Measurements from ENCODE around the gene NMUR2.
A peak's percentile ranks its signal among the peaks of the same experiment; 100 is the strongest.

NMUR2 gene

DNA sequence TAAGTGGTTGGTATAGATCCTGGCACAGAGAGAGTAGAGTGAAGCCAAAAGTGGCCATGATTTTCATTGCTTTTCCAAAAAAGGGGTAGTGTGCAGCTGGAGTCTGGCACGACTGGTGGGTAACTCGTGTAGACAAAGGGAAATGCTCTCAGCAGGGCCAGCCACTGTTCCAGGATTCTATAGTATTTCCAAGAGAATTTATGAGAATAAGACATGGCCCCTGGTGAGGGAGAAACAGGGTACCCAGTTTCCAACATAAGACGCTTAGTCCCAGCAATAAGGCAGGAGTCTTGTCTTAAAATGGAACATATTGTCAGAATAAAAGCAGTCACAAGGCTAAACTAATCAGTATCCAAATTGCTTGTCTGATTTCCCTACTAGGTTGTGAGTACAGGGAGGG is 52.1 kb downstream of the NMUR2 start:
- no peaks in the 10 kb centered on the region for H3K4me1 ChIP-seq (ENCODE audit: control insufficient read depth, insufficient read depth, low read length)
- no peak overlapping the region for H3K27ac ChIP-seq (ENCODE audit: extremely low read depth, low read depth, low read length)
- no peaks in the 10 kb centered on the region for H3K9me3 ChIP-seq (ENCODE audit: control insufficient read depth, insufficient read depth, low read depth, low read length)
- CTCF ChIA-PET: no interaction called here
- TF ChIP-seq, protein P1, sequence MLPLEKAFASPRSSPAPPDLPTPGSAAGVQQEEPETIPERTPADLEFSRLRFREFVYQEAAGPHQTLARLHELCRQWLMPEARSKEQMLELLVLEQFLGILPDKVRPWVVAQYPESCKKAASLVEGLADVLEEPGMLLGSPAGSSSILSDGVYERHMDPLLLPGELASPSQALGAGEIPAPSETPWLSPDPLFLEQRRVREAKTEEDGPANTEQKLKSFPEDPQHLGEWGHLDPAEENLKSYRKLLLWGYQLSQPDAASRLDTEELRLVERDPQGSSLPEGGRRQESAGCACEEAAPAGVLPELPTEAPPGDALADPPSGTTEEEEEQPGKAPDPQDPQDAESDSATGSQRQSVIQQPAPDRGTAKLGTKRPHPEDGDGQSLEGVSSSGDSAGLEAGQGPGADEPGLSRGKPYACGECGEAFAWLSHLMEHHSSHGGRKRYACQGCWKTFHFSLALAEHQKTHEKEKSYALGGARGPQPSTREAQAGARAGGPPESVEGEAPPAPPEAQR (tag by site-specific recombination; IDR thresholded peaks at IDR 0.05): no peak
- TF ChIP-seq ZNF843 (tag by site-specific recombination; IDR thresholded peaks at IDR 0.05): no peak
- TF ChIP-seq ZNF501 (tag by site-specific recombination; IDR thresholded peaks at IDR 0.05): no peak
- no peak for TF ChIP-seq MEIS1 (CRISPR knock-in tag; IDR thresholded peaks at IDR 0.05; ENCODE audit: borderline replicate concordance)
- no peaks in the 10 kb centered on the region for H3K36me3 ChIP-seq (ENCODE audit: control insufficient read depth in 2 of 2, insufficient read depth in 1 of 2, low read length in 2 of 2)
- H3K4me3 ChIP-seq (ENCODE audit: low read depth, low read length): no peak overlapping the region
- POLR2A ChIA-PET: no interaction called here

DNA sequence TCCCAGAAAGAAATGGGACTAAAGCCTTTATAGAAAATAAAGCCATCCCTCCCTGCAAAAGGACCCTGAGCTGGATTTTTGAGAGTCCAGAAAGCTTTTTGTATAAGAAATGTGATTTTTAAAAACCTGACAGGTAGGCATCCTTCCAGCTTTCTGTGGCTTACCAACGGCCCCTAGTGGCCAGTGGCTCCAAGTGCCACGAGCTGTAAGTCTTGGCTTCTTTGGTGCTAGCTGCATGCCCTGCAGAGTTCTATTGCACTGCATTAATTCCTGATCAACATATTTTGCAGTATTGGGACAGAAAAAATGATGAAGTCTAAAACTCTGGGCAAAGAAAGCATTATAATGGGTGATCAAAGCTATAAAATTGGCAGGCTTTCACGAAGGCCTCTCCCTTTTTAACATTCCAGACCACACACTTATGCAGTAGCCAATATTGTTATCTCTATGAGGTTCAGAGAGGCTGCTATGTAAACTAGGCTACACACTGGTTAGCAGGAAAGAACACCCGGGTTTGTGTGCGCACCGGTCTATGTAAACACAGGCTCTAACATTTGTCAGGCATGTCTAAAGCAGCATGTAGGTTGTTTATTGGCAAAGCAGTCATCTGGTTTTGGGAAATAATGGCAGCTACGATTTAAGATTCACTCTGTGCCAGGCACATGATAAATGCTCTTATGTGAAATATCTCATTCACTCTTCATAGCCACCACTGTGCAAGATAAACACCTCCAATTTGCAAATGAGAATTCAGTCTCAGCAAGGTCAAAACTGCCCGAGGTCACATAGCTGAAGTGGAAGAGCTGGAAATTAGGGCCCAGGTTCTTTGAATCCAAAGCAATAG is 55.2 kb downstream of the NMUR2 start:
- POLR2A ChIA-PET: interaction anchor here (0.5 to 0.6 kb wide), 2 partner anchors 524 to 609 kb away, joined by 3 read pairs; no protein-coding TSS in a partner anchor
- TF ChIP-seq ZNF654 (tag by site-specific recombination; IDR thresholded peaks at IDR 0.05; ENCODE audit: low read depth): peak; percentile 52; the same call in 1 of the 2 replicates
- TF ChIP-seq, protein P2, sequence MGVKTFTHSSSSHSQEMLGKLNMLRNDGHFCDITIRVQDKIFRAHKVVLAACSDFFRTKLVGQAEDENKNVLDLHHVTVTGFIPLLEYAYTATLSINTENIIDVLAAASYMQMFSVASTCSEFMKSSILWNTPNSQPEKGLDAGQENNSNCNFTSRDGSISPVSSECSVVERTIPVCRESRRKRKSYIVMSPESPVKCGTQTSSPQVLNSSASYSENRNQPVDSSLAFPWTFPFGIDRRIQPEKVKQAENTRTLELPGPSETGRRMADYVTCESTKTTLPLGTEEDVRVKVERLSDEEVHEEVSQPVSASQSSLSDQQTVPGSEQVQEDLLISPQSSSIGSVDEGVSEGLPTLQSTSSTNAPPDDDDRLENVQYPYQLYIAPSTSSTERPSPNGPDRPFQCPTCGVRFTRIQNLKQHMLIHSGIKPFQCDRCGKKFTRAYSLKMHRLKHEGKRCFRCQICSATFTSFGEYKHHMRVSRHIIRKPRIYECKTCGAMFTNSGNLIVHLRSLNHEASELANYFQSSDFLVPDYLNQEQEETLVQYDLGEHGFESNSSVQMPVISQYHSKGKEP (tag by site-specific recombination; IDR thresholded peaks at IDR 0.05): no peak
- no peaks in the 10 kb centered on the region for H3K36me3 ChIP-seq (ENCODE audit: control insufficient read depth in 2 of 2, insufficient read depth in 1 of 2, low read length in 2 of 2)

More for the DNA sequence above, 55.2 kb downstream of the NMUR2 start:
- no peaks in the 10 kb centered on the region for H3K9me3 ChIP-seq (ENCODE audit: control insufficient read depth, insufficient read depth, low read depth, low read length)
- CTCF ChIA-PET: interaction anchor here (0.6 to 4.9 kb wide), 44 partner anchors 8 to 954 kb away, joined by 3 to 57 read pairs (median 3); no protein-coding TSS in a partner anchor
- H3K27ac ChIP-seq (ENCODE audit: extremely low read depth, low read depth, low read length): no peak overlapping the region
- no peaks in the 10 kb centered on the region for H3K4me1 ChIP-seq (ENCODE audit: control insufficient read depth, insufficient read depth, low read length)
- H3K4me3 ChIP-seq (ENCODE audit: low read depth, low read length): no peak overlapping the region
